NCI-H2081 (cell line): ENCODE data around the gene RPS3A.
A peak's percentile ranks its signal among the peaks of the same experiment; 100 is the strongest.
"Not testable (repeated sequence)": the region's sequence is repeated elsewhere in the genome, so short reads cannot be mapped to it uniquely, and the experiment has no call there.

Source experiments
- DNase-seq, 2 experiments: peaks; one replicate each; lab custom pipeline; 2025; lab: John Stamatoyannopoulos, UW

The RPS3A gene

GRCh38 chr4:151099229-151099975 lies at the start of gene RPS3A:
RPS3A (plus strand) TSS chr4:151099628; CDS start chr4:151099653, 25 bp downstream.
- peak; percentile 91 to 95 for DNase-seq

GRCh38 chr4:151052785-151053184 lies 46.6 kb upstream of the RPS3A start:
- no peak for DNase-seq

- no peak for DNase-seq
Measured at GRCh38 chr4:151055539-151055938, 43.9 kb upstream of the RPS3A start.

- not testable (repeated sequence) for DNase-seq
Measured at GRCh38 chr4:151063143-151063542, 36.3 kb upstream of the RPS3A start.

- DNase-seq: no peak
Measured at GRCh38 chr4:151067316-151067970, 32.0 kb upstream of the RPS3A start.

- DNase-seq: no peak
Measured at GRCh38 chr4:151074416-151074916, 25.0 kb upstream of the RPS3A start.

GRCh38 chr4:151077978-151078377 lies 21.4 kb upstream of the RPS3A start:
- not testable (repeated sequence) for DNase-seq

GRCh38 chr4:151087467-151087866 lies 12.0 kb upstream of the RPS3A start:
- DNase-seq: no peak

- no peak for DNase-seq
Measured at GRCh38 chr4:151091047-151091446, 8.4 kb upstream of the RPS3A start.

- DNase-seq: no peak
Measured at GRCh38 chr4:151092488-151092887, 6.9 kb upstream of the RPS3A start.

GRCh38 chr4:151093203-151093602 lies 6.2 kb upstream of the RPS3A start:
- no peak for DNase-seq

GRCh38 chr4:151094290-151094751 lies 5.1 kb upstream of the RPS3A start:
- no peak for DNase-seq

GRCh38 chr4:151095142-151095541 lies 4.3 kb upstream of the RPS3A start:
- no peak for DNase-seq

- no peak for DNase-seq
Measured at GRCh38 chr4:151097759-151098158, 1.7 kb upstream of the RPS3A start.

GRCh38 chr4:151098979-151099228 lies 524 bp upstream of the RPS3A start:
- no peak for DNase-seq

GRCh38 chr4:151099976-151100417 lies 569 bp downstream of the RPS3A start:
- DNase-seq: peak in 1 of 2 experiments; percentile 43

GRCh38 chr4:151100531-151100930 lies 1.1 kb downstream of the RPS3A start:
- DNase-seq: no peak

- DNase-seq: no peak
Measured at GRCh38 chr4:151103758-151104157, 4.3 kb downstream of the RPS3A start.

- no peak for DNase-seq
Measured at GRCh38 chr4:151104621-151105020, 5.2 kb downstream of the RPS3A start.

GRCh38 chr4:151105454-151106032 lies 6.1 kb downstream of the RPS3A start:
- DNase-seq: no peak

GRCh38 chr4:151107063-151107462 lies 7.6 kb downstream of the RPS3A start:
- DNase-seq: no peak

- no peak for DNase-seq
Measured at GRCh38 chr4:151110236-151110635, 10.8 kb downstream of the RPS3A start.

GRCh38 chr4:151114338-151114737 lies 14.9 kb downstream of the RPS3A start:
- no peak for DNase-seq
